ENCODE results near the gene CAMK2A. TPM values are rescaled to one million over a fixed set of nuclear protein-coding genes. Genes with fewer than 3 reads are reported as not detected.

CAMK2A gene
- total RNA-seq, 1 experiment from 2014 or later = not detected

GRCh38 chr5:150317048-150318003, 27.8 kb upstream of the CAMK2A start:
- DNase-seq (ENCODE audit: extremely low read depth, low read depth) = peak; percentile 34

GRCh38 chr5:150316320-150316719, 26.7 kb upstream of the CAMK2A start:
- no peak for DNase-seq (ENCODE audit: extremely low read depth, low read depth)

- DNase-seq (ENCODE audit: extremely low read depth, low read depth) = no peak
These were observed 25.7 kb upstream of the CAMK2A start for GRCh38 chr5:150315245-150315644.

GRCh38 chr5:150313921-150314716, 24.5 kb upstream of the CAMK2A start:
- no peak for DNase-seq (ENCODE audit: extremely low read depth, low read depth)

GRCh38 chr5:150313501-150313900, 23.9 kb upstream of the CAMK2A start:
- DNase-seq (ENCODE audit: extremely low read depth, low read depth) = no peak

- no peak for DNase-seq (ENCODE audit: extremely low read depth, low read depth)
These were observed 22.9 kb upstream of the CAMK2A start for GRCh38 chr5:150312518-150312917.

- no peak for DNase-seq (ENCODE audit: extremely low read depth, low read depth)
These were observed 21.6 kb upstream of the CAMK2A start for GRCh38 chr5:150311015-150311692.

- no peak for DNase-seq (ENCODE audit: extremely low read depth, low read depth)
These were observed 20.7 kb upstream of the CAMK2A start for GRCh38 chr5:150310246-150310645.

- no peak for DNase-seq (ENCODE audit: extremely low read depth, low read depth)
These were observed 20.3 kb upstream of the CAMK2A start for GRCh38 chr5:150309886-150310239.

GRCh38 chr5:150309101-150309885, 19.7 kb upstream of the CAMK2A start:
- DNase-seq (ENCODE audit: extremely low read depth, low read depth) = no peak

- DNase-seq (ENCODE audit: extremely low read depth, low read depth) = no peak
These were observed 18.2 kb upstream of the CAMK2A start for GRCh38 chr5:150307617-150308426.

- DNase-seq (ENCODE audit: extremely low read depth, low read depth) = no peak
These were observed 17.2 kb upstream of the CAMK2A start for GRCh38 chr5:150306775-150307174.

- DNase-seq (ENCODE audit: extremely low read depth, low read depth) = no peak
These were observed 16.0 kb upstream of the CAMK2A start for GRCh38 chr5:150305557-150305956.

- no peak for DNase-seq (ENCODE audit: extremely low read depth, low read depth)
These were observed 15.5 kb upstream of the CAMK2A start for GRCh38 chr5:150305095-150305494.

GRCh38 chr5:150304481-150305081, 15.0 kb upstream of the CAMK2A start:
- DNase-seq (ENCODE audit: extremely low read depth, low read depth) = no peak

GRCh38 chr5:150303660-150304386, 14.2 kb upstream of the CAMK2A start:
- DNase-seq (ENCODE audit: extremely low read depth, low read depth) = no peak

- DNase-seq (ENCODE audit: extremely low read depth, low read depth) = no peak
These were observed 13.6 kb upstream of the CAMK2A start for GRCh38 chr5:150303070-150303615.
